8988T (cell line): ENCODE results near the gene DLG2.

Experiments
- DNase-seq: peaks from one replicate; pipeline ENCODE4 v3.0.0; 2011

The DLG2 gene

GRCh38 chr11:84536456-84536855 is 1090.7 kb downstream of the DLG2 start:
- DNase-seq, result no peak

DNA sequence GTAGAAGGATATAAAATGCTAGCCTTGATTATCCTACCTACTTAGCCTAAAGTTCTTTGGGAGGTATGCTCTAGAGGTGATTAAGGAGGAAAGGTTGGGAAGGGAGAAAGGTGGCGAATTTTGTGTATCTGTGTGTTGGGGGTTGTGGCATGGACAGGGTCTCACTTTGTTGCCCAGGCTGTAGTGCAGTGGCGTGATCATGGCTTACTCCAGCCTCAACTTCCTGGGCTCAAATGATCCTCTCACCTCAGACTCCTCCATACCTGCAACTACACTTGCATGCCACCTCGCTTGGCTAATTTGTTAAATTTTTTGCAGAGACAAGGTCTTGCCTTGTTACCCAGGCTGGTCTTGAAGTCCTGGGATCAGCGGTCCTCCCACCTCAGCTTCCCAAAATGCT is 1094.8 kb downstream of the DLG2 start:
- no peak for DNase-seq

- no peak for DNase-seq
Observed at GRCh38 chr11:84526250-84526649, 1100.9 kb downstream of the DLG2 start.

DNA sequence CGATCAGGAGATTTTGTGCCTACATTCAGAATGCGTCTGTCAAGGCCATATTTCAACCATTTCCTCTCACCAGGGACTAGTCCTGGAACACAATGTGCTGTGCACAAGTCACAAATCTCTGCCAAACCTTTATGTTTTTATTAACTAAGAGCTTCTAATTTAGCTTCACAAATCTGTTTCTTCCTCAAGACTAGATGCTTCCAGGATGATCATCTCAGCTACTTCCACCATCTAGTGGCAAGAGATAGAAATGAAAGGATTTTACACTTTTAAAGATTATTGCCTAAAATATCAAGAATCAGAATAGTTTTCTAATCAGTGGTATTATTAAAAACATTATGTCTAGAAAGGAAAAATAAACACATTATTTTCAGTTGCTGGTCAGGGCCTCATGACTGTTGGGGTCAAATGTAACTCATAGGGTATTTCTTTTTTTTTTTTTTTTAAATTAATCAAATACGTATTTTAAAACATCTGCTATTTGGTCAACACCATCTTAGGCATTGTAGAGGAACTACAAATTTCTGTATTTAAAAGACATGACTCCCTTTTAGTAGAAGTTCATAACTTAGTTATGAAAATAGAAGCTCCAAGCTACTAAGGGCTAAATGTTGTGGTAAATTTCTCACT is 1102.6 kb downstream of the DLG2 start:
- DNase-seq, result no peak

DNA sequence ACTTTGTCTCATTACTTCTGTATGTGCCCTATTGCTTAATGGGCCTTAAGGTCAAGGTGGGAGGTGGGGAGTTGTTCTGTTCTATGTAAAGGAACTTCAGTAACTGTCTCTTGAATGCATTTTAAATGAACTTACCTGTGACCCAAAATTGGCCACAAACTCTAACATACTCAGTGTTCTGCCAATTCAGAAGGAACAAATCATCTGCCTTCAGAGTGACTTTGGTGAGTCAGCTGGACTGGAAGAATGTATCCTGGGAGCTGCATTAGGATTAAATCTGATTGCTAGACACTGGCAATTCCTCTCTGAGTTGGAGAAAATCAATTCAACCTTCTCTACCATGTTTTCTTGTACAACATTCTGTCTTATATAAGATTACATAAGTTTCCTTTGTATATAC is 1104.8 kb downstream of the DLG2 start:
- no peak for DNase-seq

DNA sequence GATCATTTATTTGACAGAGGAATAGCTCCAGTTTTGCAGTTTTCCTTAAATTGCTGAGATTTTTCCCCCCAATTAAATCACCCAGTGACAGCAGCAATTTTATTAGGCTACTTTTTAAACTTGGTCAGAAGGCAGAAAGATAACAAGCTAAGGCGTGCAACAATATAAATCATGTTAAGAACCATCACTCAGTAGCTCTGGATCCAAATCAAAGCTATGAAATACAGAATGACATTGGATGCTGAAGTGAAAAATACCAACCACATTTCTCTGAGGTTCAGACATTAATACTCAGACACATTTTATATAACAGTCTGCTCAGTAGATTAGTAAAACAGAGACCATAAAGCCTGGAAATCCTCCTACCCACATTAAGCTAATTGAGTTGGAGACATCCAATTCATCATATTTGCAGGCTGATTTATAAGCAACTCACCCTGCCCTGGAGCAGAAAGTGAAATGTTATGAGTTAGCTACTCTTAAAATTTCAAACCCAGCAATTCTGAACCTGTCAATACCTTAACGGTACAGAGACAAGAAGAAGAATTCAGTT is 1108.4 kb downstream of the DLG2 start:
- DNase-seq, result no peak

DNA sequence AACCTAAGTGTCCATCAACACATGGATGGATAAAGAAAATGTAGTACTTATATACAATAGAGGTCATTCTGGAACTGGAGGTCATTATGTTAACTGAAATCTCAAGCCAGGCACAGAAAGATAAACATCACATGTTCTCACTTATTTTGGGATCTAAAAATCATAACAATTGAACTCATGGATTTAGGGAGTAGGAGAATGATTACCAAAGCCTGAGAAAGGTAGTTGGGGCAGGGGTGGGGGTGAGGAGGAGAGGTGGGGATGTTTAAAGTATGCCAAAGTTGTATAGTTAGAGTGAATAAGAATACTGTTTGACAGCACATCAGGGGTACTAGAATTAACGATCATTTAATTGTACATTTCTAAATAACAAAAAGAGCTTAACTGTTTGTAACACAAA is 1112.7 kb downstream of the DLG2 start:
- no peak for DNase-seq

- no peak for DNase-seq
Observed at GRCh38 chr11:84503503-84503902, 1123.6 kb downstream of the DLG2 start.

GRCh38 chr11:84501750-84502149 is 1125.4 kb downstream of the DLG2 start:
- DNase-seq, result no peak

DNA sequence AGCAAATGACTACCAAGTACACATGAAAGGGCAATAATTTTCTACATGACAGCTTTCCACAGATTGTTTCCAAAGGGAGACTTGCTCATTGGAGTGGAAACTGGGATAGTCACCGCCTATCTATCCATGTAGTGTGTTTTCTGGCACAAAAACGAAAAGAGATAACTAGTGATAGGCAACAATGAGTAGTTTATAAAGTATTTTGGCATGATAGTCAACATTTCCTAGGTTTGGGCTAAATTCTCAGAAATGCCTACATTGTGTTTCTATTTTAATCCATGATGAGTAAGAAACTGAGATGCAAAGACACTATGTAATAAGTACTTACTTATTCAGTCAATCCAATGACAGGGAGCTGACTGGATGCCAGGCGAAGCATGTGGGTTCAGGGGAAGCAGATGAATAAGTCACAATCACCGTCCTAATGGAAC is 1129.1 kb downstream of the DLG2 start:
- no peak for DNase-seq

DNA sequence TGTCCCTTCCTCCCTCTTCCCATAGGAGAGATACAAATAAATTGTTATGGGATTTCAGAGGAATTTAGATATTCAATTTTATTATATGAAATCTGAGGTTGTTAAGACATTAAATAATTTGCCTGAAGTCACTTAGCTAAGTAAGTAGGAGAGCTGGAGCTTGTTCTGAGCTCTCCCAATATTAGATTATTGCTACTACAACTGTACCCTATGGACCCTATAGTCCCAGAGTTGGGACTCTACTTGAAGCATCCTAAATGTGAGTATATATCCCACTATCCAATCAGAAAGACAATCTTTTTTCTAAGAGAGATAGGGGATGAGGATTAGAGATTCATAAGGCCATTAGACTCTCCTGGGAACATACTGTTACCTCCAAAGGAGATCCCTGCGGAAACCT is 1130.0 kb downstream of the DLG2 start:
- no peak for DNase-seq

DNA sequence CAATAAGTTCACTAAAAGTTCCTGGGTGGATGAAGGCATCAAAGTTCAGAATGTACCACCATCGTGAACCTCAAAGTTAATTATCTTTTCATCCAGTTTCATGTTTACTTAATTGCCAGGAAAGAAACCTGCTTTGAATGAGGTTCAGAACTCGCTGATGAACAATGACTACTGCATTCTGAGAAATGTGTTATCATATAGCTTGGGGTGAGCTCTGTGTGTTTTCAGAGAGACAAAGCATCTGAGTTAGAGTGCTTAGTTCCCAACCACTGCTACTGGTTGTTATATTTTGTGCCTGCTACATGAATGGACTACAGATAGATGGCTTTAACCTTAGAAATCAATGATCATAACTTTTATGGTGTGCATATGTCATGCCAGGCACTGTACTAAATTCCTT is 1131.0 kb downstream of the DLG2 start:
- DNase-seq, result no peak

DNA sequence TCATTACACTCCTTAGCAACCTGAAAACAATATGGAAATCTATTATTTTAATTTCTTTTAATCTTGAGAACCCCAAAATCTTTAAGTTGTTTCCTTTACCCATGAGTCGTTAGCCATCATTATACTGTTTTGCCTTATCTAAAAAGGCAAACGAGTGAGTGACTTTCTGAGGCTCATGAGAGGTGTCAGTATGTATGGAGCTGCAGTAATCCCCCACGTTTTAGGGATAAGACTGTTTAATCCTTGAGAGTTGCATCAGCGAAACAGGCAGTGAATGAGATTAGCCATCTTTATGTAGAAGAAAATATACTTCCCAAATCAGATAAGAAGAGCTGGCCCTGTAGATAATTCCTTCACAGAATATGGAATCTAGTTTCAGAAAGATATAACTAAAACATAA is 1147.0 kb downstream of the DLG2 start:
- DNase-seq, result no peak

DNA sequence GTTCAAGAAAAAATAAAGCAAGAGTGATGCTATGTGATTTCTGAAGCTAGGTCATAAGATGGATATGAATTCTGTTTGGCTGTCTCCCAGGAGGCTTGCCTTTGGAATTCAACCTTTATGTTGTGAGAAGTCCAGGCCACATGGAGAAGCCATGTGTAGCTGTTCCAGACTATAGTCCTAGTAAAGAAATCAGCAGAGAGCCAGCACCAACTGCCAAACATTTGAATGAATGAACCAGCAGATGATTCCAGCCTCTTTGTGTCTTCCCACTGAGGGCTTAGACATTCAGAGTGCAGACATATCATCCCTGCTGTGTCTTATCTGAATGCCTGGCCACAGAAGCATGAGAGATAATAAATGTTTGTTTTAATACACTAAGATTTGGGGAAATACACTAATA is 1150.6 kb downstream of the DLG2 start:
- DNase-seq, result no peak

GRCh38 chr11:84471501-84471900 is 1155.6 kb downstream of the DLG2 start:
- DNase-seq, result no peak

- no peak for DNase-seq
Observed at GRCh38 chr11:84468235-84468634, 1158.9 kb downstream of the DLG2 start.

GRCh38 chr11:84465040-84465439 is 1162.1 kb downstream of the DLG2 start:
- no peak for DNase-seq

DNA sequence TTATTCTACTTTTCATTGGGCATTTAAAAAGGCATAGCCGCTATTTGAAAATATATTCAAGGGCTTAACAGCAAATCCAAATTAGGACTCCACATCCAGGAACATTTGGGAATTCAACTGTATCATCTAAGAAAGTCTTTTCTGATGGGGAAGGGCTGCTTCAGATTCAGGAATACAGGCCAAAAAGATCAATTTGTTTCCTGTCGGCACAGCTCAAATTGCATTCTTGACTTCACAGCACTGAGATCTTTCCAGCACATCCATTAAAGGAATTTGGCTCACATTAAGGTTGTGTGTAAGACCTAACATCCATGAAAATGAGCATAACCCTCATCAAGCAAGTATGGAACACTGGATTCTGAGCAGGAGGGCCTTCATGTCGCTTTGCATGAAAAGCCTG is 1171.5 kb downstream of the DLG2 start:
- no peak for DNase-seq

DNA sequence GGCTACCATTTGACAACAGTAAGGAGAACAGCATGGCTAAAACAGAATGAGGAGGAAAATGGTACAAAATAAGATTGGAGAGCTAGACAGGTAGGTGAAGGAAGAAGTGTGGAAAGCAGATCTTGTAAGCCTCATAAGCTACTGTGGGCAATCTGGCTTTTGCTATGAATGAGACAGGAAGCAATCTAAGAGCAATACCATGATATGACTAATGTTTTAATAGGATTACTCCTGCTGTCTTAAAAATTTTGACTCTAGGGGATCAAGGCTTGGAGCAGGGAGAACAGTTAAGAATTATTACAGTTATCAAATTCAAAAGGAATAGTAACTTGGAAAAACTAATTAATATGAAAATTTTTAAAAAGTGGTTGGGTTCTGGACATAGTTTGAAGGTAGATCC is 1174.9 kb downstream of the DLG2 start:
- no peak for DNase-seq

DNA sequence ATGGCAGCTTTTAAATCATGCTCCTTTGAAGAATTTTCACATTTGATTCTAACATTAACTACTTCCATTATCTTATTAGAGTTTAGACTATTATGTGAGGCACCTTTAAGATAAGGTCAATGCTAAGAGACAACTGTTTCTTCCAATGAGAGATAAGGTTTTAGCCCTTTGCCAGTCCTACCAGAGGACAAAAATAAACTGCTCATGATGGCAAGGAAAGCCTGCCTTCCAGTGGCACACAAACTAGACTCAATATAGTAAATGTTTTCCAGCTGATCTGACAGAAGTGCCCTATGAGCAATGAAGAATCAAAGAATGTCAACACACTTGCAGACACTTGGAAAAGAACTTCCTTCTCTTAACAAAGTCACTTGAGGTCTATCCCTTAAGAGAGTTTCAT is 1188.6 kb downstream of the DLG2 start:
- no peak for DNase-seq

DNA sequence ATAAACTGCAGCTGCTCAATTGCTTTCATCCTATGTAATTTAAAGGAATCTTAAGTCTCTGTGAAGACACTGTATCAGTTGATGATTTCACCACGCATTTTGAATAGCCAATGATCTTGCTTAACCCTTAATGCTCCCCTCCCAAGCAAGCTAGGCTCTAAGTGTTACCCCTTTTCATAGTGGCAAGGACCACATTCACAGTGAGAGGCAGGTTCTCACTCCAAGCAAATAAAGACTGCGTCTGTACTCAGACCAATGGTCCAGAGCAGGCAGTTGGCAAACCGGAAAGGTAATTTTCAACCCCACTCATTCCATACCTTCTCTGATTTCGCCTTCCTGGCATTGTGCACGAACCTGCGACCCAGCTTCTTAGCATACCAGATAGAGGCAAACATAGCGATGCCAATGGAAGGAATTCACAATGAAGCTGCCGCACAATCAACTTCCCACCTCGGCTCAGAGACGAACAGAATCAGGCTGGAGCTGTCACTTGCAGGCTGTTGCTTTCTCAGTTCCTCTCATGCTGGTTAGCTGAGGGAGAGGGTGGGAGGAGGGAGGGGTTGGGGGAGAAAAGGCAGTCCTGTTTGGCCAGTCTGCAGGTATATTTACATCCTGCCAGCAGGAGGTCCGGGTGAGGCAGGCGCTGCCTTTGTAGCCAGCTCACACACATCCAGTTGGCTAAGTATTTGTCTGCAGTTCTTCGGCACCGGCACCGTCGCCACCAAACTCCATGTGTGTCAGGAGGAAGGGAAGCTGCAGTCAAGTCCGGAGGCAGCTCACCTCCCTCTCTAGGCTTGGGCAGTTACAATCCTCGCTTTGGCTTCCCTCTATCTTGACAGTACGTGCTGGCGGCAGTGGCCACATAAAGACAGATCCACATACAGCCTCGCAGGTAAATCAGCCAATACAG is 1189.8 kb downstream of the DLG2 start:
- no peak for DNase-seq

GRCh38 chr11:84430661-84431060 is 1196.5 kb downstream of the DLG2 start:
- DNase-seq, result no peak

GRCh38 chr11:84425673-84426072 is 1201.5 kb downstream of the DLG2 start:
- no peak for DNase-seq

DNA sequence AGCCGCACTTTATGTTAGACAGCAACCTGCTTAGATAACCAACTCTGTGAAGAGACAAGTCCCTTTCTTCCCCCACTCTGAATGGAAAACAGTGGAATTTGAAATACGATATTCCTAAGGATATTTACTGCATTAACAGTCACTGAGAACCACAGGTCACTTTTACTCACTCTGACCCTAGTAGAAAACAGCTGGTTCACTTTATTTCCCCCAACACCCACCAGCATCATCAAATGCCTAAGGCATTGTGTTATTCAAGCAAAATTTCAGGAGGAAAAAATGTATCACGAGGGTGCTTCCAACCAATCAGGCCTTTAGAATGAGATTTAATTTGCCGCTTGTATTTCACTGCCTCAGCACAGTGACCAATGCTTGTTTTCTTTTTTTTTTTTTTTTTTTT is 1206.9 kb downstream of the DLG2 start:
- no peak for DNase-seq
